Mammary epithelial cell (primary cell): ENCODE data around the gene KRT3.

Source experiments
- EZH2 ChIP-seq: IDR thresholded peaks from 2 replicates; pipeline ENCODE4 v1.6.1; 2012; ENCODE audit warnings: low read length, inconsistent platforms, borderline replicate concordance
- TF ChIP-seq, protein P1 (sequence below), 2 donors: IDR thresholded peaks in 1 of 2; conservative IDR thresholded peaks in 1 of 2; 2 replicates each; pipeline ENCODE4 v1.5.1; 2011 to 2012; ENCODE audit warnings: inconsistent platforms in 2 of 2, low read length in 2 of 2, mild to moderate bottlenecking in 2 of 2, control low read depth in 1 of 2, low read depth in 1 of 2; ENCODE audit not compliant: insufficient read depth in 1 of 2; ENCODE audit errors: extremely low read depth in 1 of 2

DNA sequence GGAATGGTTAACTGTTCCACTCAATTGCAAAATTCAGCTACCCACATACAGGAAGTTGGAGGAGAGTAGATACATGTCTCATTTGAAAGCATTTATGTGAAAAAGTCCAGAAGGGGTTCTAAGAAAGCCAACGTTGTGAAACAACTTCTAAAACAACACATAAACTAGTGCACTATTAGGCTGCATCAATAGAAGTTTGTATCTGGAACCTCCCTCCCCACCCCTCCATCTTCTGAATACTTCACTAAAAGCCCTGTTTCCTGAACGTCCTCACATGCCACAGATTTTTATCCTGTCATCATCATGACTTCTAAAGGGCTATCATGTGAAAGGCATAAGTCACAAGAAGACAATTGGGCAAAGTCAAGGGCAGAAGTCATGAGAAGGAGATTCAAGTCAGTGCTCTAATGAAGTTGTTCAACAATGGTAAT, 32.7 kb upstream of the KRT3 start:
- TF ChIP-seq, protein P1, sequence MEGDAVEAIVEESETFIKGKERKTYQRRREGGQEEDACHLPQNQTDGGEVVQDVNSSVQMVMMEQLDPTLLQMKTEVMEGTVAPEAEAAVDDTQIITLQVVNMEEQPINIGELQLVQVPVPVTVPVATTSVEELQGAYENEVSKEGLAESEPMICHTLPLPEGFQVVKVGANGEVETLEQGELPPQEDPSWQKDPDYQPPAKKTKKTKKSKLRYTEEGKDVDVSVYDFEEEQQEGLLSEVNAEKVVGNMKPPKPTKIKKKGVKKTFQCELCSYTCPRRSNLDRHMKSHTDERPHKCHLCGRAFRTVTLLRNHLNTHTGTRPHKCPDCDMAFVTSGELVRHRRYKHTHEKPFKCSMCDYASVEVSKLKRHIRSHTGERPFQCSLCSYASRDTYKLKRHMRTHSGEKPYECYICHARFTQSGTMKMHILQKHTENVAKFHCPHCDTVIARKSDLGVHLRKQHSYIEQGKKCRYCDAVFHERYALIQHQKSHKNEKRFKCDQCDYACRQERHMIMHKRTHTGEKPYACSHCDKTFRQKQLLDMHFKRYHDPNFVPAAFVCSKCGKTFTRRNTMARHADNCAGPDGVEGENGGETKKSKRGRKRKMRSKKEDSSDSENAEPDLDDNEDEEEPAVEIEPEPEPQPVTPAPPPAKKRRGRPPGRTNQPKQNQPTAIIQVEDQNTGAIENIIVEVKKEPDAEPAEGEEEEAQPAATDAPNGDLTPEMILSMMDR (conservative IDR thresholded peaks at IDR 0.05 in 1 of 2, IDR thresholded peaks at IDR 0.05 in 1 of 2; ENCODE audit: extremely low read depth in 1 of 2, insufficient read depth in 1 of 2, low read depth in 1 of 2, low read length in 2 of 2): no peak
- TF ChIP-seq EZH2: no peak
